ENCODE measurements around the gene ERMP1.
"Not testable (repeated sequence)": the region's sequence is repeated elsewhere in the genome, so short reads cannot be mapped to it uniquely, and the experiment has no call there.

The ERMP1 gene, protein sequence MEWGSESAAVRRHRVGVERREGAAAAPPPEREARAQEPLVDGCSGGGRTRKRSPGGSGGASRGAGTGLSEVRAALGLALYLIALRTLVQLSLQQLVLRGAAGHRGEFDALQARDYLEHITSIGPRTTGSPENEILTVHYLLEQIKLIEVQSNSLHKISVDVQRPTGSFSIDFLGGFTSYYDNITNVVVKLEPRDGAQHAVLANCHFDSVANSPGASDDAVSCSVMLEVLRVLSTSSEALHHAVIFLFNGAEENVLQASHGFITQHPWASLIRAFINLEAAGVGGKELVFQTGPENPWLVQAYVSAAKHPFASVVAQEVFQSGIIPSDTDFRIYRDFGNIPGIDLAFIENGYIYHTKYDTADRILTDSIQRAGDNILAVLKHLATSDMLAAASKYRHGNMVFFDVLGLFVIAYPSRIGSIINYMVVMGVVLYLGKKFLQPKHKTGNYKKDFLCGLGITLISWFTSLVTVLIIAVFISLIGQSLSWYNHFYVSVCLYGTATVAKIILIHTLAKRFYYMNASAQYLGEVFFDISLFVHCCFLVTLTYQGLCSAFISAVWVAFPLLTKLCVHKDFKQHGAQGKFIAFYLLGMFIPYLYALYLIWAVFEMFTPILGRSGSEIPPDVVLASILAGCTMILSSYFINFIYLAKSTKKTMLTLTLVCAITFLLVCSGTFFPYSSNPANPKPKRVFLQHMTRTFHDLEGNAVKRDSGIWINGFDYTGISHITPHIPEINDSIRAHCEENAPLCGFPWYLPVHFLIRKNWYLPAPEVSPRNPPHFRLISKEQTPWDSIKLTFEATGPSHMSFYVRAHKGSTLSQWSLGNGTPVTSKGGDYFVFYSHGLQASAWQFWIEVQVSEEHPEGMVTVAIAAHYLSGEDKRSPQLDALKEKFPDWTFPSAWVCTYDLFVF

GRCh38 chr9:5832538-5833529 is at the start of gene ERMP1:
Gene ERMP1 (minus strand): TSS chr9:5833117. CDS start chr9:5833027, 90 bp downstream.
- DNase-seq = peak; percentile 84

DNA sequence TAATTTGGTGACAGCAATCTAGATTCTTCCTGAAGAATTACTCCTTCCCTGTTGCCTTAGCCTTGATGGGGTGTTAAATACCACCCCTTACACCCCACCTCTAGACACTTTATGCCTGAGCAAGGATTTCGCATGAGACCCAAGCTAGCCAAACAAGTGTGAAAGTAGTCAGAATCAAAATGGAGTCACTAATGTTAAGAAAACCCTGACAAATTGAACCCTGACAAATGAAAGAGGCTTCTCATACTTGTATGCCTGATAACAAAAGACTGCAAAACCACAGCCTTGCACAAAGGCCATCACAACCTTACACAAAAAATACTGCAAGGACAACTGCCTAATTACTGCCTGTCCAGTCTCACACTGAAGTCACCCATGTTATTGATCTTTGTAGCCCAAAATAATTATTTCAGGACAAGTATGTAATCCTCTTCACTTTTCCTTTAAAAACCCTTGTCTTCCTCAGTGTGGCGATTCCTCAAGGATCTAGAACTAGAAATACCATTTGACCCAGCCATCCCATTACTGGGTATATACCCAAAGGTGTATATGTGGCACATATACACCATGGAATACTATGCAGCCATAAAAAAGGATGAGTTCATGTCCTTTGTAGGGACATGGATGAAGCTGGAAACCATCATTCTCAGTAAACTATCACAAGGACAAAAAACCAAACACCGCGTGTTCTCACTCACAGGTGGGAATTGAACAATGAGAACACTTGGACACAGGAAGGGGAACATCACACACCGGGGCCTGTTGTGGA is 49.5 kb upstream of the ERMP1 start:
- not testable (repeated sequence) for DNase-seq

DNA sequence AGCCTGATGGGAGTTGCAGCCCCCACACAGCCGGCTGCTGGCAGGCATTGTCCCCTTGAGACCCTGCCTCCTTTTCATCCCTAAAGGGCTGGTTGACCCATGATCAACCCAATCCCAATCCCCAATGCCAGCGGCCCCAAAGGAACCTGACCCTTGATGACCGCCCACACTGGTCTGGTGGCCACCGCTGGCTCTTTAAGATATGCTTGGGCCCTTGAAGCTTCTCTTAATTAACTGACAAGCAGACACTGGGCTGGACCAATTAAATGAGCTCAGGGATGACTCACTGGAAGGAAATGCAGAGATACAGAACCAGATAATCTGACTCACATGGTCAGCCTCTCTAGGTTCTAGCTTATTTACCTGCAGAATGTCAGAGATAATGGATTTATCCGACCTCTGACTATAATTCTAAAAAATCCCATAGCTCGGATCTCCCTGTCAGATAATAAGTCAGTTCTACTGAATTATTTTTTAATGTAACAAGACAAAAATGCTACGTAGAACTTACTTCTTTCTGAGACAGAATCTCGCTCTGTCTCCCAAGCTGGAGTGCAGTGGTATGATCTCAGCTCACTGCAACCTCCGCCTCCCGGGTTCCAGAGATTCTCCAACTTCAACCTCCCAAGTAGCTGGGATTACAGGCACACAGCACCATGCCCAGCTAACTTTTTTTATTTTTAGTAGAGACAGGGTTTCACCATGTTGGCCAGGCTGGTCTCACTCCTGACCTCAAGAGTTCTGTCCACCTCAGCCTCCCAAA is 46.7 kb upstream of the ERMP1 start:
- DNase-seq = peak; percentile 70

GRCh38 chr9:5876711-5877110 is 43.8 kb upstream of the ERMP1 start:
- DNase-seq = no peak

- DNase-seq = no peak
These were observed 43.1 kb upstream of the ERMP1 start for GRCh38 chr9:5876026-5876425.

GRCh38 chr9:5874048-5874447 is 41.1 kb upstream of the ERMP1 start:
- DNase-seq = no peak

DNA sequence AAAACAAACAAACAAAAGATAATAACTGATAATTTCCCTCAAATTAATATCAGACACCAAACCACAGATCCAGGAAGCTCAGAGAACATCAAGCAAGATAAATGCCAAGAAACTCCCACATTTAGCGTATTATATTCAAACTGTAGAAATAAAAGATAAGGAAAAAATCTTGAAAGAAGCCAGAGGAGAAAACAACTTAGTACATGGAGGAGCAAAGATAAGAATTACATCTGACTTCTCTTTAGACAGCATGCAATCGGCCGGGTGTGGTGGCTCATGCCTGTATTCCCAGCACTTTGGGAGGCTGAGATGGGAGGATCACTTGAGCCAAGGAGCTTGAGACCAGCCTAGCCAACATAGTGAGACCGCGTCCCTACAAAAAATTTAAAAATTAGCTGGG is 40.5 kb upstream of the ERMP1 start:
- peak; percentile 56 for DNase-seq

DNA sequence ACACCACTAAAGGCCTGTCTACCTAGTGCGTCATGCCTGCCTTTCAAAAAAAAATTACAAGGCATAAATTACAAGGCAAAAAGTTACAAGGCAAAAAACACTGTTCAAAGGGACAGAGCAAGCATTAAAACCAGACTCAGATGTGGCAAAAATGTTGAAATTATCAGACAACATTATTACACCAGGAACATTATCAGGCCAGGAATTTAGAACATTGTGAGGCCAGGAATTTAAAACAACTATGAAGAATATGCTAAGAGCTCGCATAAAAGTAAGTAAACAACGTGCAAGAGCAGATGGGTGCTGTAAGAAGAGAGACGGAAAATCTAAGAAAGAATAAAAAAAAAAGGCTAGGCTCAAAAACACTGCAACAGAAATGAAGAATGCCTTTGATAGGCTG is 39.6 kb upstream of the ERMP1 start:
- DNase-seq = no peak

- no peak for DNase-seq
These were observed 38.9 kb upstream of the ERMP1 start for GRCh38 chr9:5871785-5872184.

GRCh38 chr9:5870691-5871090 is 37.8 kb upstream of the ERMP1 start:
- DNase-seq = peak; percentile 74

DNA sequence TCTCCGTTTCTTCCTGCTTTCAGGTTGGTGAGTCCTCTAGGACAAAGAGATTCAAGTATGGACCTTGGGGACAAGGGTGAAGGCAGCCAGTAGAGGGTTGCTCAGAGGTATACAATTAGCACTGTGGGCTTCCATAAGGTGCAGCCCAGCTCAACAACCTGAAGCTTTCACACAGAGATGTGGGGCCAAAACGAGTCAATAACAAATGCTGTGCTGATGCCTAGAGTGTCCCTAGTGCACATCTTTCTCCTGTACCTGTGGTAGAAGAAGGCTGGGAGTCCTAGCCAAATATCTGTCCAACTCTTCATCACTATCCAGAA is 37.1 kb upstream of the ERMP1 start:
- DNase-seq = no peak

DNA sequence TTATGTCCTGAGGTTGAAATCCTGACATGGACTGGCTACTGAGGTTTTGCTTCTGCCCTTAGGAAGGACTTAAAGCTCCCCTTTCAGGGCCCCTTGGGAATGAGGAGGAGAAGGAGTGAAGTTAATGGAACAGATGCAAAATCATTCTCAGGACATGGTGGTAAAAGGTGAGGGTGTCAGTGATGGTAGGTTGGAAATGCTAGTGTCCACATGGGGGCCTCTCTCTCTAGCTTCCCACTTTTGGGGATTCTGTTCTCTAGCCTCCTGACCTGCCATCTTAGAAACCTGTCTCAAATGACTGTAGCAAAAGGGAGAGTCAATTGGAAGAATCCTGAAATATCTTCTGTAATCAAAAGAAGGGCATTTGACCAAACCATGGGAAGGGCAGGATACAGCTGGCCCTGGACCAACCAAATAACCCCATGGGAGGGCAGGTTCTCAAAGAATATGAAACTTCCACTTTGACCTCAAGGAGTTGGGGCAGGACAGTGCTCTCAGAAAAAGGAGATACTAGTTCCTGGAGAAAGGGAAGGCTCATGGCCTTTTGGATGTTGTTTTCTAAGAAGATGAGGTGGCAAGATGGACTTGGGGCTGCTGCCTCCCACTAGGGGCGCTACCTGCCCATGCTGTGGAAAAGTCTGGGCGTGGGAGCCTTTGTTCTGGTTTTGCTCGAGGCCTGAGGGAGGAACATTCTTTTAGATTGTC is 36.5 kb upstream of the ERMP1 start:
- DNase-seq = peak; percentile 45

- no peak for DNase-seq
These were observed 35.3 kb upstream of the ERMP1 start for GRCh38 chr9:5868235-5868634.

DNA sequence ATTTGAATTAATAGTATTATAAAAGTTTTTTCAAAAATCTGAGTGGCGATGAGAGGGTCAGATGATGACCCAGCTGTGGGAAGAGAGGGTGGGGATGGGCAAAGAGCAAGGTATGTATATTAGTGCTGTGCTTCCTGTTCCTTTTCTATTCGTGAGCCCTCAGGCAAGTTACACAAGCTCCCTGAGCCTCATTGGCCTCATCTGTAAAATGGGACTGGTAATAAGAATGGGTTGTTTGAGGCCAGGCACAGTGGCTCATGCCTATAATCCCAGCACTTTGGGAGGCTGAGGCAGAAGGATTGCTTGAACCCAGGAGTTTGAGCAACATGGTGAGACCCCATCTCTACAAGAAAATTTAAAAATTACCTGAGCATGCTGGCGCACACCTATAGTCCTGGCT is 33.8 kb upstream of the ERMP1 start:
- no peak for DNase-seq

DNA sequence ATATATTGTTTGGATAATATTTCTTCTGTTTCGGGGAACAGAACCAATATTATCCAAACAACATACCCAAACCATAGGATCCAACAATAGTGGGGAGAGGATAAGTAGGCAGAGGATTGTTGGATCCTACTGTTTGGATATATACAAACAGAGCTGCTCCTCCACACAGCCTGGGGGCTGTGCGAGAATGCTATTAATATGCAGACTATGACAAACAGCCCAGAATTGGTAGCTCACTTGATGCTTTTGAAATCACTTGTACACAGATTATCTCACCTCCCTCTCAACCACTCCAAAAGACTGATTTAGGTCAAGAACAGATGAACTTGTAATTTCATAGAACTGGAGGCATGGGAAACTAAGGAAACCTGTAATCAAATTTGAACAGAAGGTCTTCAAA is 33.4 kb upstream of the ERMP1 start:
- no peak for DNase-seq

DNA sequence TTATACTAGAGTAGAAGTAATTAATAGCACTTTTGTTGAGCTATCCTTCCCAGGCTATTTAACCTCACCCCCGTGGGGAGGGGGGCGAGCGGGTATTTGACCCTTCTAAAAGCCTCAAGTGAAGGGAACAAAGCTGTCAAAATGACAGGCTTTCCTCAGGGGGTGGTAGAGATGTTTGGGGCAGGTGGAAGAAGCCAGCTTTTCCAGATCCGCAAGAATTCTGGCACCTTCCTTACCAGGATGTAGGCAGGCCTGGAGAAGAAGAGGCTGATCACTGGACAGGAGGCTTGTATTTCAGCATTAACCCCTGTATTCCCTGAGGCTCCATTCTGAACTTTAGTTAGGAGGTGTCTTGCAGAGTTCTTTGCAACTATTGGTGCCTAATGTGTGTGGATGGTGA is 31.5 kb upstream of the ERMP1 start:
- no peak for DNase-seq

DNA sequence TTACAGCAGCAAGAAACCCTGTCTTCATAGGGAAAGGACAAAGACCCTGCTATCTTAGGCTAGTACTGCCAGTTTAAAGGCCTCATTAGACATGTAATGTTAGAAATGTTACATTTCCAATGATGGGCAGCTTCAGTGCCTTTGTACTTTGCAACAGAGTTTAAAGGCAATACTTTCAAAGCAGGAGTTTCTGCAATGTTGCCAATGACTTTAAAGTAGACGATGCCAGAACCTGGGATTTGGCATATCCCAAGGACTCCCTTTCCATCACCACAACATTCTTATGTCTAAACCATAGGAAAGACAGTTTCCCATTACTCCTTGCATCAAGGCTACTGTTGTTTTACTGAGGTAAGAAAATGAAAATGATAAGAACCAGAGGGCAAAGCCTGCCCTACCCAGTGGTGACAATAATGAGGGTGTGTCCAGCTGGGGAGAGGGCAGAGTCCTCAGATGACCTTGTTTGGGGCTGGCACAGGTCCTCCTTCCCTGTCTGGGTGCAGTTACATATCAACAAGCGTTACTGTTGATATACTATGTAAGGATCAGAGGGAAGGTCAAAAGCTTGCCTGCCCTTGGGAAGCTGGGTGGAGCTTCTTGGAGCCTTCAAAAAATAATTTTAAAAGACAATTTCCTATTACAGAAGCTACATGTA is 30.3 kb upstream of the ERMP1 start:
- DNase-seq = peak; percentile 84

- DNase-seq = no peak
These were observed 25.9 kb upstream of the ERMP1 start for GRCh38 chr9:5858833-5859232.

GRCh38 chr9:5857928-5858327 is 25.0 kb upstream of the ERMP1 start:
- no peak for DNase-seq

All from hematopoietic multipotent progenitor cell treated with erythropoietin and hydrocortisone succinate and interleukin-3 and kit ligand, for 8 days (in vitro differentiated cells).